Neural progenitor cell (in vitro differentiated cells): Measurements from ENCODE around the gene BTBD16. TPM values are rescaled to one million over a fixed set of nuclear protein-coding genes. Genes with fewer than 3 reads are reported as not detected.

Experiments used
- DNase-seq: peaks from one replicate; pipeline ENCODE4 v3.0.0-alpha.2; 2016; ENCODE audit warnings: low spot score
- H2AFZ ChIP-seq: fragments of 200-600 bp; sonication (generic); replicated peaks from 2 replicates; pipeline ENCODE4 v1.6.1; 2016; ENCODE audit warnings: antibody characterized with exemption
- H3F3A ChIP-seq: fragments of 200-600 bp; sonication (generic); 2 replicates; pipeline ENCODE4 v1.6.1; 2016; ENCODE audit warnings: antibody characterized with exemption, low read depth
- H3K27ac ChIP-seq: fragments of 200-600 bp; sonication (generic); 2 replicates; pipeline ENCODE4 v1.5.1; 2016; ENCODE audit warnings: mild to moderate bottlenecking
- H3K27me3 ChIP-seq: fragments of 200-600 bp; sonication (generic); 2 replicates; pipeline ENCODE4 v1.6.1; 2016; ENCODE audit warnings: mild to moderate bottlenecking, moderate library complexity
- H3K36me3 ChIP-seq: fragments of 200-600 bp; sonication (generic); 2 replicates; pipeline ENCODE4 v1.5.1; 2016
- H3K4me1 ChIP-seq: fragments of 200-600 bp; sonication (generic); 2 replicates; pipeline ENCODE4 v1.6.1; 2016; ENCODE audit warnings: mixed run types
- H3K4me2 ChIP-seq: fragments of 200-600 bp; sonication (generic); 2 replicates; pipeline ENCODE4 v1.6.1; 2016
- H3K4me3 ChIP-seq: fragments of 200-600 bp; sonication (generic); 2 replicates; pipeline ENCODE4 v1.5.1; 2016
- H3K79me2 ChIP-seq: fragments of 200-600 bp; sonication (generic); 2 replicates; pipeline ENCODE4 v1.6.1; 2016; ENCODE audit warnings: low read depth
- H3K9ac ChIP-seq: fragments of 200-600 bp; sonication (generic); 2 replicates; pipeline ENCODE4 v1.6.1; 2016
- H3K9me3 ChIP-seq: fragments of 200-600 bp; sonication (generic); 2 replicates; pipeline ENCODE4 v1.5.1; 2016; ENCODE audit warnings: low read depth
- H4K20me1 ChIP-seq: fragments of 200-600 bp; sonication (generic); 2 replicates; pipeline ENCODE4 v1.6.1; 2016; ENCODE audit warnings: low read depth
- H3K27ac Mint-ChIP-seq: 3 replicates; pipeline ENCODE4 v1.8.0; 2021; ENCODE audit warnings: mixed read lengths
- H3K27me3 Mint-ChIP-seq: 2 replicates; pipeline ENCODE4 v1.8.0; 2022; ENCODE audit warnings: low read depth, mild to moderate bottlenecking, inconsistent platforms, moderate library complexity, mixed read lengths; ENCODE audit not compliant: insufficient read depth
- H3K36me3 Mint-ChIP-seq: 3 replicates; pipeline ENCODE4 v1.8.0; 2021; ENCODE audit warnings: mixed read lengths
- H3K4me1 Mint-ChIP-seq: 3 replicates; pipeline ENCODE4 v1.8.0; 2021; ENCODE audit warnings: mixed read lengths
- H3K4me3 Mint-ChIP-seq: 3 replicates; pipeline ENCODE4 v1.8.0; 2021; ENCODE audit warnings: mild to moderate bottlenecking, moderate library complexity, mixed read lengths
- H3K9me3 Mint-ChIP-seq: 3 replicates; pipeline ENCODE4 v1.8.0; 2020; ENCODE audit warnings: mixed read lengths
- CTCF ChIP-seq: fragments of 200-600 bp; sonication (generic); IDR thresholded peaks from 2 replicates; pipeline ENCODE4 v1.5.1; 2017; ENCODE audit warnings: antibody characterized with exemption, mild to moderate bottlenecking
- EZH2 ChIP-seq: fragments of 200-600 bp; sonication (generic); IDR thresholded peaks from 2 replicates; pipeline ENCODE4 v1.6.1; 2017; ENCODE audit warnings: antibody characterized with exemption, mild to moderate bottlenecking, moderate library complexity
- EZH2phosphoT487 ChIP-seq: fragments of 200-600 bp; sonication (generic); IDR thresholded peaks from 2 replicates; pipeline ENCODE4 v1.6.1; 2017; ENCODE audit warnings: antibody characterized with exemption
- total RNA-seq: library from RNA; depleted of rRNA; stranded (reverse); fragments of >200 nt; gene quantifications from 2 replicates; pipeline ENCODE4 v1.2.3, GENCODE V29; 2015; ENCODE audit warnings: low replicate concordance

BTBD16 gene
- total RNA-seq, 1 donor from 2014 or later: not detected

GRCh38 chr10:122306282-122306681, 35.2 kb downstream of the BTBD16 start:
- Histone ChIP-seq H3K36me3 (no peaks in the 10 kb centered on the region), H4K20me1 (no peaks in the 10 kb centered on the region), H3K9ac (no peak overlapping the region), H3K4me1 (no peaks in the 10 kb centered on the region), H3K27me3 (no peaks in the 10 kb centered on the region), H2AFZ (no peak overlapping the region), H3K79me2 (no peaks in the 10 kb centered on the region), H3K27ac (no peak overlapping the region), H3K4me3 (no peak overlapping the region), H3K9me3 (no peaks in the 10 kb centered on the region), H3K4me2 (no peak overlapping the region), H3F3A (no peaks in the 10 kb centered on the region)
- Mint-ChIP-seq H3K4me1 (peaks cover 21% of the 10 kb centered on the region), H3K36me3 (no peaks in the 10 kb centered on the region), H3K27me3 (peaks cover 12% of the 10 kb centered on the region), H3K4me3 (no peak overlapping the region), H3K9me3 (peaks cover 7% of the 10 kb centered on the region), H3K27ac (no peak overlapping the region)
- DNase-seq: no peak
- TF ChIP-seq EZH2: no peak
- no peak for TF ChIP-seq EZH2phosphoT487
- no peak for TF ChIP-seq CTCF

GRCh38 chr10:122306744-122307143, 35.6 kb downstream of the BTBD16 start:
- Histone ChIP-seq H3K4me2 (no peak overlapping the region), H3K9me3 (no peaks in the 10 kb centered on the region), H3K79me2 (no peaks in the 10 kb centered on the region), H3F3A (no peaks in the 10 kb centered on the region), H3K27me3 (no peaks in the 10 kb centered on the region), H3K9ac (no peak overlapping the region), H3K4me3 (no peak overlapping the region), H3K4me1 (no peaks in the 10 kb centered on the region), H3K27ac (no peak overlapping the region), H3K36me3 (no peaks in the 10 kb centered on the region), H4K20me1 (no peaks in the 10 kb centered on the region), H2AFZ (no peak overlapping the region)
- Mint-ChIP-seq H3K36me3 (no peaks in the 10 kb centered on the region), H3K27me3 (peaks cover 12% of the 10 kb centered on the region), H3K4me1 (peaks cover 21% of the 10 kb centered on the region), H3K9me3 (peaks cover 7% of the 10 kb centered on the region), H3K4me3 (no peak overlapping the region), H3K27ac (no peak overlapping the region)
- no peak for DNase-seq
- TF ChIP-seq EZH2: no peak
- no peak for TF ChIP-seq EZH2phosphoT487
- TF ChIP-seq CTCF: no peak

GRCh38 chr10:122307669-122308416, 36.7 kb downstream of the BTBD16 start:
- Histone ChIP-seq H3K4me2 (no peak overlapping the region), H2AFZ (no peak overlapping the region), H3F3A (no peaks in the 10 kb centered on the region), H3K4me3 (no peak overlapping the region), H3K36me3 (no peaks in the 10 kb centered on the region), H3K9me3 (no peaks in the 10 kb centered on the region), H3K27ac (no peak overlapping the region), H3K79me2 (no peaks in the 10 kb centered on the region), H3K9ac (no peak overlapping the region), H3K4me1 (no peaks in the 10 kb centered on the region), H4K20me1 (no peaks in the 10 kb centered on the region), H3K27me3 (no peaks in the 10 kb centered on the region)
- no peak for TF ChIP-seq CTCF
- TF ChIP-seq EZH2phosphoT487: no peak
- no peak for TF ChIP-seq EZH2
- peaks cover 21% of the 10 kb centered on the region for H3K4me1 Mint-ChIP-seq
- peak overlapping the region; percentile 44 for H3K27ac Mint-ChIP-seq
- no peaks in the 10 kb centered on the region for H3K36me3 Mint-ChIP-seq
- DNase-seq: no peak
- no peak overlapping the region for H3K4me3 Mint-ChIP-seq
- H3K27me3 Mint-ChIP-seq: peaks cover 14% of the 10 kb centered on the region
- peaks cover 7% of the 10 kb centered on the region for H3K9me3 Mint-ChIP-seq
